DND-41 (cell line): ENCODE results near the gene OSBPL10.
A peak's percentile ranks its signal among the peaks of the same experiment; 100 is the strongest.

Source experiments
- ATAC-seq: fragments of 200-7000 bp; cut with Tn5 transposase; 3 replicates; pipeline ENCODE4 v1.9.1; 2021; ENCODE audit warnings: low read depth; ENCODE audit not compliant: insufficient read depth
- DNase-seq: peaks from one replicate; pipeline ENCODE4 v3.0.0-alpha.2; 2020
- H2AFZ ChIP-seq: 2 replicates; pipeline ENCODE4 v1.6.0; 2012; ENCODE audit warnings: low read depth, low read length
- H3K27ac ChIP-seq: 2 replicates; pipeline ENCODE4 v1.5.1; 2012; ENCODE audit warnings: low read length, inconsistent platforms
- H3K27me3 ChIP-seq: fragments of 200-600 bp; sonication (generic); 2 replicates; pipeline ENCODE4 v1.6.0; 2012; ENCODE audit warnings: low read length, mild to moderate bottlenecking, inconsistent platforms; ENCODE audit not compliant: insufficient read depth, poor library complexity
- H3K36me3 ChIP-seq: 2 replicates; pipeline ENCODE4 v1.5.1; 2012; ENCODE audit warnings: low read length, inconsistent platforms; ENCODE audit not compliant: insufficient read depth
- H3K4me1 ChIP-seq: 2 replicates; pipeline ENCODE4 v1.5.1; 2012; ENCODE audit warnings: mild to moderate bottlenecking, low read length; ENCODE audit not compliant: insufficient read depth
- H3K4me2 ChIP-seq: 2 replicates; pipeline ENCODE4 v1.6.0; 2012; ENCODE audit warnings: mild to moderate bottlenecking, moderate library complexity, low read length, inconsistent platforms; ENCODE audit not compliant: insufficient read depth
- H3K4me3 ChIP-seq, 2 experiments: fragments of 200-600 bp in 1 of 2; shearing (Covaris generic) in 1 of 2; 2 replicates each; pipeline ENCODE4 v1.5.1; 2012 to 2016; ENCODE audit warnings: inconsistent platforms in 2 of 2, low read length in 2 of 2, mild to moderate bottlenecking in 2 of 2, low read depth in 1 of 2, moderate library complexity in 1 of 2
- H3K79me2 ChIP-seq: 2 replicates; pipeline ENCODE4 v1.6.0; 2012; ENCODE audit warnings: low read length, inconsistent platforms; ENCODE audit not compliant: insufficient read depth
- H3K9ac ChIP-seq: 2 replicates; pipeline ENCODE4 v1.6.0; 2012; ENCODE audit warnings: low read depth, mild to moderate bottlenecking, inconsistent platforms, low read length, moderate library complexity
- H3K9me3 ChIP-seq: 2 replicates; pipeline ENCODE4 v1.5.1; 2012; ENCODE audit warnings: low read length, moderate library complexity, mild to moderate bottlenecking, inconsistent platforms; ENCODE audit not compliant: insufficient read depth, severe bottlenecking
- H4K20me1 ChIP-seq: 2 replicates; pipeline ENCODE4 v1.6.0; 2012; ENCODE audit warnings: low read length; ENCODE audit not compliant: insufficient read depth
- CTCF ChIP-seq: IDR thresholded peaks from 2 replicates; pipeline ENCODE4 v1.5.1; 2012; ENCODE audit warnings: borderline replicate concordance, low read length, moderate library complexity, mild to moderate bottlenecking; ENCODE audit not compliant: poor library complexity, severe bottlenecking; ENCODE audit errors: extremely low read depth
- EZH2 ChIP-seq: IDR thresholded peaks from 3 replicates; pipeline ENCODE4 v1.6.1; 2012; ENCODE audit warnings: borderline replicate concordance, low read depth, mild to moderate bottlenecking, moderate library complexity, low read length, inconsistent platforms; ENCODE audit not compliant: severe bottlenecking

OSBPL10 gene

GRCh38 chr3:31815006-31815405 lies 166.1 kb downstream of the OSBPL10 start:
- no peaks in the 10 kb centered on the region for H3K79me2 ChIP-seq
- no peak for ATAC-seq
- H2AFZ ChIP-seq = no peak overlapping the region
- H3K9me3 ChIP-seq = no peaks in the 10 kb centered on the region
- DNase-seq = no peak
- H3K27ac ChIP-seq = no peak overlapping the region
- H3K4me3 ChIP-seq = no peak overlapping the region
- H3K36me3 ChIP-seq = no peaks in the 10 kb centered on the region
- no peaks in the 10 kb centered on the region for H3K4me1 ChIP-seq
- no peak overlapping the region for H3K4me2 ChIP-seq
- H4K20me1 ChIP-seq = no peaks in the 10 kb centered on the region
- H3K27me3 ChIP-seq = no peaks in the 10 kb centered on the region
- TF ChIP-seq EZH2 = no peak
- TF ChIP-seq CTCF = no peak
- H3K9ac ChIP-seq = no peak overlapping the region

GRCh38 chr3:31813686-31814085 lies 167.4 kb downstream of the OSBPL10 start:
- TF ChIP-seq CTCF = no peak
- TF ChIP-seq EZH2 = no peak

GRCh38 chr3:31813197-31813596 lies 167.9 kb downstream of the OSBPL10 start:
- no peak overlapping the region for H3K9ac ChIP-seq
- no peaks in the 10 kb centered on the region for H3K79me2 ChIP-seq
- H3K9me3 ChIP-seq = no peaks in the 10 kb centered on the region
- H3K27ac ChIP-seq = no peak overlapping the region
- H2AFZ ChIP-seq = no peak overlapping the region; the same call in 1 of the 2 replicates
- no peaks in the 10 kb centered on the region for H3K4me1 ChIP-seq
- DNase-seq (no peak), ATAC-seq (no peak)
- H3K36me3 ChIP-seq = no peaks in the 10 kb centered on the region
- no peak overlapping the region for H3K4me3 ChIP-seq
- TF ChIP-seq EZH2 (no peak), CTCF (no peak)
- no peaks in the 10 kb centered on the region for H4K20me1 ChIP-seq
- no peak overlapping the region for H3K4me2 ChIP-seq
- no peaks in the 10 kb centered on the region for H3K27me3 ChIP-seq

More at GRCh38 chr3:31813686-31814085, 167.4 kb downstream of the OSBPL10 start:
- Histone ChIP-seq H3K79me2 (no peaks in the 10 kb centered on the region), H3K4me3 (no peak overlapping the region), H3K36me3 (no peaks in the 10 kb centered on the region), H3K4me1 (no peaks in the 10 kb centered on the region), H2AFZ (no peak overlapping the region), H4K20me1 (no peaks in the 10 kb centered on the region), H3K27ac (no peak overlapping the region), H3K9me3 (no peaks in the 10 kb centered on the region), H3K4me2 (no peak overlapping the region), H3K9ac (no peak overlapping the region), H3K27me3 (no peaks in the 10 kb centered on the region)
- DNase-seq (no peak), ATAC-seq (no peak)

- Histone ChIP-seq H3K4me1 (no peaks in the 10 kb centered on the region), H3K27ac (no peak overlapping the region), H3K36me3 (no peaks in the 10 kb centered on the region), H3K4me3 (no peak overlapping the region), H4K20me1 (no peaks in the 10 kb centered on the region), H3K4me2 (no peak overlapping the region), H3K79me2 (no peaks in the 10 kb centered on the region), H2AFZ (peak overlapping the region; percentile 44; the same call in 1 of the 2 replicates), H3K9ac (no peak overlapping the region), H3K9me3 (no peaks in the 10 kb centered on the region), H3K27me3 (no peaks in the 10 kb centered on the region)
- ATAC-seq (peak; percentile 24; the same call in 1 of the 3 replicates), DNase-seq (no peak)
- TF ChIP-seq EZH2 (no peak), CTCF (no peak)
Observed at GRCh38 chr3:31810991-31811433, 170.1 kb downstream of the OSBPL10 start.
